GM23338 (cell line): ENCODE results near the gene GALNT6. TPM values are rescaled to one million over a fixed set of nuclear protein-coding genes. Genes with fewer than 3 reads are reported as not detected.

ENCODE experiments used
- ATAC-seq: fragments of 200-7000 bp; cut with Tn5 transposase; 3 replicates; pipeline ENCODE4 v1.9.1; 2020
- DNase-seq: peaks from one replicate; pipeline ENCODE4 v3.0.0-alpha.2; 2015; ENCODE audit warnings: low spot score
- H2AFZ ChIP-seq: fragments of 200-600 bp; sonication (generic); 2 replicates; pipeline ENCODE4 v1.8.0; 2016; ENCODE audit warnings: antibody characterized with exemption, mild to moderate bottlenecking, moderate library complexity
- H3F3A ChIP-seq: fragments of 200-600 bp; sonication (generic); replicated peaks from 2 replicates; pipeline ENCODE4 v1.8.0; 2017; ENCODE audit warnings: antibody characterized with exemption, mixed run types, low read depth
- H3K27ac ChIP-seq: fragments of 200-600 bp; sonication (generic); 2 replicates; pipeline ENCODE4 v1.6.1; 2016; ENCODE audit warnings: low read depth
- H3K27me3 ChIP-seq: fragments of 200-600 bp; sonication (generic); 2 replicates; pipeline ENCODE4 v1.8.0; 2016; ENCODE audit warnings: mild to moderate bottlenecking, mixed run types, moderate library complexity; ENCODE audit not compliant: insufficient read depth
- H3K36me3 ChIP-seq: fragments of 200-600 bp; sonication (generic); 2 replicates; pipeline ENCODE4 v1.8.0; 2016; ENCODE audit warnings: mild to moderate bottlenecking; ENCODE audit not compliant: insufficient read depth
- H3K4me1 ChIP-seq: fragments of 200-600 bp; sonication (generic); 2 replicates; pipeline ENCODE4 v1.8.0; 2016; ENCODE audit warnings: mild to moderate bottlenecking, moderate library complexity; ENCODE audit not compliant: insufficient read depth
- H3K4me2 ChIP-seq: fragments of 200-600 bp; sonication (generic); 2 replicates; pipeline ENCODE4 v1.7.1; 2017; ENCODE audit warnings: mixed run types
- H3K4me3 ChIP-seq: fragments of 200-600 bp; sonication (generic); 2 replicates; pipeline ENCODE4 v1.6.1; 2016; ENCODE audit warnings: mixed run types
- H3K79me2 ChIP-seq: fragments of 200-600 bp; sonication (generic); replicated peaks from 2 replicates; pipeline ENCODE4 v1.8.0; 2017; ENCODE audit warnings: mild to moderate bottlenecking; ENCODE audit not compliant: insufficient read depth
- H3K9me2 ChIP-seq: fragments of 200-600 bp; sonication (generic); 2 replicates; pipeline ENCODE4 v1.8.0; 2017; ENCODE audit not compliant: insufficient read depth
- H4K20me1 ChIP-seq: fragments of 200-600 bp; sonication (generic); replicated peaks from 2 replicates; pipeline ENCODE4 v1.8.0; 2017; ENCODE audit warnings: mild to moderate bottlenecking; ENCODE audit not compliant: insufficient read depth
- H3K27ac Mint-ChIP-seq: 2 replicates; pipeline ENCODE4 v1.8.0; 2020; ENCODE audit warnings: inconsistent platforms, mild to moderate bottlenecking, moderate library complexity, mixed read lengths
- H3K27me3 Mint-ChIP-seq: 3 replicates; pipeline ENCODE4 v1.8.0; 2022; ENCODE audit warnings: low read depth, mild to moderate bottlenecking, moderate library complexity, mixed read lengths, inconsistent platforms; ENCODE audit not compliant: insufficient read depth, poor library complexity
- H3K36me3 Mint-ChIP-seq: 3 replicates; pipeline ENCODE4 v1.8.0; 2021; ENCODE audit warnings: low read depth, mild to moderate bottlenecking, inconsistent platforms, moderate library complexity, mixed read lengths
- H3K4me1 Mint-ChIP-seq: 3 replicates; pipeline ENCODE4 v1.8.0; 2020; ENCODE audit warnings: mild to moderate bottlenecking, inconsistent platforms, mixed read lengths
- H3K4me3 Mint-ChIP-seq: 3 replicates; pipeline ENCODE4 v1.8.0; 2021; ENCODE audit warnings: moderate library complexity, mild to moderate bottlenecking, inconsistent platforms, mixed read lengths
- H3K9me3 Mint-ChIP-seq: 3 replicates; pipeline ENCODE4 v1.8.0; 2020; ENCODE audit warnings: moderate library complexity, mild to moderate bottlenecking, inconsistent platforms, mixed read lengths
- CREB1 ChIP-seq: fragments of 250-450 bp; sonication (Bioruptor Pico); IDR thresholded peaks from 2 replicates; pipeline ENCODE4 v1.5.0; 2020; ENCODE audit warnings: low read depth, mild to moderate bottlenecking, moderate library complexity
- EZH2 ChIP-seq: fragments of 200-600 bp; sonication (generic); IDR thresholded peaks from one replicate; pipeline ENCODE4 v1.8.0; 2017; ENCODE audit warnings: antibody characterized with exemption, mild to moderate bottlenecking, low read depth; ENCODE audit not compliant: unreplicated experiment
- EZH2phosphoT487 ChIP-seq: fragments of 200-600 bp; sonication (generic); IDR thresholded peaks from one replicate; pipeline ENCODE4 v1.8.1; 2018; ENCODE audit warnings: antibody characterized with exemption; ENCODE audit not compliant: unreplicated experiment
- JUNB ChIP-seq: IDR thresholded peaks from one replicate; pipeline ENCODE4 v1.6.1; 2016; ENCODE audit warnings: antibody characterized with exemption; ENCODE audit not compliant: unreplicated experiment
- NANOG ChIP-seq: IDR thresholded peaks from 2 replicates; pipeline ENCODE4 v1.6.1; 2016; ENCODE audit warnings: antibody characterized with exemption, borderline replicate concordance
- POLR2AphosphoS5 ChIP-seq: IDR thresholded peaks from 2 replicates; pipeline ENCODE4 v1.6.1; 2016; ENCODE audit warnings: antibody characterized with exemption, low read depth
- STAT1 ChIP-seq: IDR thresholded peaks from one replicate; pipeline ENCODE4 v1.6.1; 2016; ENCODE audit warnings: antibody characterized with exemption; ENCODE audit not compliant: unreplicated experiment
- ZNF114 ChIP-seq: fragments of 250-450 bp; sonication (Bioruptor Pico); IDR thresholded peaks from 2 replicates; pipeline ENCODE4 v1.5.0; 2020; ENCODE audit warnings: mild to moderate bottlenecking, moderate library complexity
- ZNF331 ChIP-seq: fragments of 250-450 bp; sonication (Bioruptor Pico); IDR thresholded peaks from 2 replicates; pipeline ENCODE4 v1.5.0; 2020; ENCODE audit warnings: low read depth, mild to moderate bottlenecking, moderate library complexity
- polyA plus RNA-seq: library from polyadenylated mRNA; unstranded; fragments of >200 nt; fragmentation: Nextera tagmentation; extraction: Ambion mirVana; gene quantifications from 2 replicates; pipeline ENCODE4 v1.2.1, GENCODE V29; 2016
- total RNA-seq: library from RNA; depleted of rRNA; stranded (reverse); fragments of >200 nt; shearing (Covaris generic); gene quantifications from 2 replicates; pipeline ENCODE4 v1.2.3, GENCODE V29; 2014
- TF ChIP-seq, protein P1 (sequence below): fragments of 250-450 bp; sonication (Bioruptor Pico); IDR thresholded peaks from 2 replicates; pipeline ENCODE4 v1.5.0; 2020; ENCODE audit warnings: mild to moderate bottlenecking, moderate library complexity
- TF ChIP-seq, protein P2 (sequence below): IDR thresholded peaks from 2 replicates; pipeline ENCODE4 v1.6.1; 2016; ENCODE audit warnings: antibody characterized with exemption

GALNT6 gene
- total and polyA plus RNA-seq, 2 experiments from 2014 or later = 8.1 to 18.6 TPM

DNA sequence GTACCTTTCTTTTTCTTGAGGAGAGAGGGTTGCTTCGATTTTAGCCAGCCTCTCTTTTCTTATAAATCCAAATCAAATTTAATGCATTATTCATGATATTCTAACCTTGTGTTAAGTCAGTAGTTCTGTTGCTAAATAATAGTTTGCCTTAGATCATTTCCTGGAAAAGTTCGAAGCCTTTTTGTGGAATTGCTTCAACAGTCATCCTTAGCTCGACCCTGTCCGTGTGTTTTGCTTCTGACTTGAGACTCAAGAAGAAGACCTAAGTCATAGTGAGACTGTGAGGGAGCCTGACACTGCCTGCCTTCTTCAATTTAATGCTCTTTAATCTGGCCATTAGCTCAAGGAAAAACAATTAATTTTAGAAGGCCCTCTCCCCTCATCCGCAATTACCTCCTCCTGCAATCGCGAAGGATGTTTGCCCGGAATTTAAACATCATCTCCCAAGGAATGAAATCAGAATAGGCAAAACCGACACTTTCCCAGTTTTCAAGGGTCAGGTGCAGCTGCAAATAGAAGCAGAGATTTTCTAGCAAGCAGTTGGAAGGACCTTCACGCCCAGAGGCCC, 33.0 kb upstream of the GALNT6 start:
- H4K20me1 ChIP-seq = peaks cover 7% of the 10 kb centered on the region
- H3F3A ChIP-seq = peaks cover 8% of the 10 kb centered on the region; the same call in 1 of the 2 replicates
- no peaks in the 10 kb centered on the region for H3K27me3 ChIP-seq
- peaks cover 38% of the 10 kb centered on the region for H3K4me1 ChIP-seq
- Mint-ChIP-seq H3K36me3 (no peaks in the 10 kb centered on the region; the same call in 2 of the 3 replicates), H3K4me3 (peak overlapping the region; percentile 57), H3K27me3 (peaks cover 8% of the 10 kb centered on the region), H3K4me1 (peaks cover 27% of the 10 kb centered on the region), H3K9me3 (no peaks in the 10 kb centered on the region), H3K27ac (no peak overlapping the region)
- peak overlapping the region; percentile 52; the same call in 1 of the 2 replicates for H3K27ac ChIP-seq
- ATAC-seq (no peak), DNase-seq (no peak)
- H3K9me2 ChIP-seq = no peaks in the 10 kb centered on the region
- TF ChIP-seq EZH2phosphoT487 = no peak
- no peak for TF ChIP-seq JUNB
- TF ChIP-seq POLR2AphosphoS5 = no peak
- no peak for TF ChIP-seq STAT1
- TF ChIP-seq EZH2 = no peak
- no peak for TF ChIP-seq NANOG
- TF ChIP-seq ZNF114 = no peak
- no peak for TF ChIP-seq ZNF331 (CRISPR knock-in tag)
- TF ChIP-seq, protein P1, sequence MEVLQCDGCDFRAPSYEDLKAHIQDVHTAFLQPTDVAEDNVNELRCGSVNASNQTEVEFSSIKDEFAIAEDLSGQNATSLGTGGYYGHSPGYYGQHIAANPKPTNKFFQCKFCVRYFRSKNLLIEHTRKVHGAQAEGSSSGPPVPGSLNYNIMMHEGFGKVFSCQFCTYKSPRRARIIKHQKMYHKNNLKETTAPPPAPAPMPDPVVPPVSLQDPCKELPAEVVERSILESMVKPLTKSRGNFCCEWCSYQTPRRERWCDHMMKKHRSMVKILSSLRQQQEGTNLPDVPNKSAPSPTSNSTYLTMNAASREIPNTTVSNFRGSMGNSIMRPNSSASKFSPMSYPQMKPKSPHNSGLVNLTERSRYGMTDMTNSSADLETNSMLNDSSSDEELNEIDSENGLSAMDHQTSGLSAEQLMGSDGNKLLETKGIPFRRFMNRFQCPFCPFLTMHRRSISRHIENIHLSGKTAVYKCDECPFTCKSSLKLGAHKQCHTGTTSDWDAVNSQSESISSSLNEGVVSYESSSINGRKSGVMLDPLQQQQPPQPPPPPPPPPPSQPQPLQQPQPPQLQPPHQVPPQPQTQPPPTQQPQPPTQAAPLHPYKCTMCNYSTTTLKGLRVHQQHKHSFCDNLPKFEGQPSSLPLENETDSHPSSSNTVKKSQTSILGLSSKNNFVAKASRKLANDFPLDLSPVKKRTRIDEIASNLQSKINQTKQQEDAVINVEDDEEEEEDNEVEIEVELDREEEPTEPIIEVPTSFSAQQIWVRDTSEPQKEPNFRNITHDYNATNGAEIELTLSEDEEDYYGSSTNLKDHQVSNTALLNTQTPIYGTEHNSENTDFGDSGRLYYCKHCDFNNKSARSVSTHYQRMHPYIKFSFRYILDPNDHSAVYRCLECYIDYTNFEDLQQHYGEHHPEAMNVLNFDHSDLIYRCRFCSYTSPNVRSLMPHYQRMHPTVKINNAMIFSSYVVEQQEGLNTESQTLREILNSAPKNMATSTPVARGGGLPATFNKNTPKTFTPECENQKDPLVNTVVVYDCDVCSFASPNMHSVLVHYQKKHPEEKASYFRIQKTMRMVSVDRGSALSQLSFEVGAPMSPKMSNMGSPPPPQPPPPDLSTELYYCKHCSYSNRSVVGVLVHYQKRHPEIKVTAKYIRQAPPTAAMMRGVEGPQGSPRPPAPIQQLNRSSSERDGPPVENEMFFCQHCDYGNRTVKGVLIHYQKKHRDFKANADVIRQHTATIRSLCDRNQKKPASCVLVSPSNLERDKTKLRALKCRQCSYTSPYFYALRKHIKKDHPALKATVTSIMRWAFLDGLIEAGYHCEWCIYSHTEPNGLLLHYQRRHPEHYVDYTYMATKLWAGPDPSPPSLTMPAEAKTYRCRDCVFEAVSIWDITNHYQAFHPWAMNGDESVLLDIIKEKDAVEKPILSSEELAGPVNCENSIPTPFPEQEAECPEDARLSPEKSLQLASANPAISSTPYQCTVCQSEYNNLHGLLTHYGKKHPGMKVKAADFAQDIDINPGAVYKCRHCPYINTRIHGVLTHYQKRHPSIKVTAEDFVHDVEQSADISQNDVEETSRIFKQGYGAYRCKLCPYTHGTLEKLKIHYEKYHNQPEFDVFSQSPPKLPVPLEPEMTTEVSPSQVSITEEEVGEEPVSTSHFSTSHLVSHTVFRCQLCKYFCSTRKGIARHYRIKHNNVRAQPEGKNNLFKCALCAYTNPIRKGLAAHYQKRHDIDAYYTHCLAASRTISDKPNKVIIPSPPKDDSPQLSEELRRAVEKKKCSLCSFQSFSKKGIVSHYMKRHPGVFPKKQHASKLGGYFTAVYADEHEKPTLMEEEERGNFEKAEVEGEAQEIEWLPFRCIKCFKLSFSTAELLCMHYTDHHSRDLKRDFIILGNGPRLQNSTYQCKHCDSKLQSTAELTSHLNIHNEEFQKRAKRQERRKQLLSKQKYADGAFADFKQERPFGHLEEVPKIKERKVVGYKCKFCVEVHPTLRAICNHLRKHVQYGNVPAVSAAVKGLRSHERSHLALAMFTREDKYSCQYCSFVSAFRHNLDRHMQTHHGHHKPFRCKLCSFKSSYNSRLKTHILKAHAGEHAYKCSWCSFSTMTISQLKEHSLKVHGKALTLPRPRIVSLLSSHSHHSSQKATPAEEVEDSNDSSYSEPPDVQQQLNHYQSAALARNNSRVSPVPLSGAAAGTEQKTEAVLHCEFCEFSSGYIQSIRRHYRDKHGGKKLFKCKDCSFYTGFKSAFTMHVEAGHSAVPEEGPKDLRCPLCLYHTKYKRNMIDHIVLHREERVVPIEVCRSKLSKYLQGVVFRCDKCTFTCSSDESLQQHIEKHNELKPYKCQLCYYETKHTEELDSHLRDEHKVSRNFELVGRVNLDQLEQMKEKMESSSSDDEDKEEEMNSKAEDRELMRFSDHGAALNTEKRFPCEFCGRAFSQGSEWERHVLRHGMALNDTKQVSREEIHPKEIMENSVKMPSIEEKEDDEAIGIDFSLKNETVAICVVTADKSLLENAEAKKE = no peak
- TF ChIP-seq, protein P2, sequence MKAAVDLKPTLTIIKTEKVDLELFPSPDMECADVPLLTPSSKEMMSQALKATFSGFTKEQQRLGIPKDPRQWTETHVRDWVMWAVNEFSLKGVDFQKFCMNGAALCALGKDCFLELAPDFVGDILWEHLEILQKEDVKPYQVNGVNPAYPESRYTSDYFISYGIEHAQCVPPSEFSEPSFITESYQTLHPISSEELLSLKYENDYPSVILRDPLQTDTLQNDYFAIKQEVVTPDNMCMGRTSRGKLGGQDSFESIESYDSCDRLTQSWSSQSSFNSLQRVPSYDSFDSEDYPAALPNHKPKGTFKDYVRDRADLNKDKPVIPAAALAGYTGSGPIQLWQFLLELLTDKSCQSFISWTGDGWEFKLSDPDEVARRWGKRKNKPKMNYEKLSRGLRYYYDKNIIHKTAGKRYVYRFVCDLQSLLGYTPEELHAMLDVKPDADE = no peak
- no peak for TF ChIP-seq CREB1
- H3K36me3 ChIP-seq = no peaks in the 10 kb centered on the region
- H2AFZ ChIP-seq = no peak overlapping the region
- H3K79me2 ChIP-seq = peaks cover 19% of the 10 kb centered on the region
- peak overlapping the region; percentile 56 for H3K4me2 ChIP-seq
- peak overlapping the region; percentile 38; the same call in 1 of the 2 replicates for H3K4me3 ChIP-seq
